HCT116 (cell line): ENCODE measurements around the gene IVD. TPM values are rescaled to one million over a fixed set of nuclear protein-coding genes. Genes with fewer than 3 reads are reported as not detected.

ENCODE experiments used
- ATAC-seq: fragments of 200-7000 bp; cut with Tn5 transposase; 2 replicates; pipeline ENCODE4 v1.9.1; 2020; ENCODE audit warnings: mild to moderate bottlenecking, moderate library complexity
- BruUV-seq: library from RNA; stranded (reverse); fragments of 400-500 nt; replicated peaks from 2 replicates; lab custom pipeline; 2021; lab: Mats Ljungman, UMichigan
- CTCF ChIA-PET: fragments of 300-600 bp; sonication (Branson Sonifier 250); formaldehyde crosslinking; loops from one replicate; lab custom pipeline; 2021; ENCODE audit warnings: antibody characterized with exemption; lab: Charles Lee
- POLR2A ChIA-PET: fragments of 300-600, 350-600 bp; sonication (Branson Sonifier 250); formaldehyde crosslinking; loops from one replicate; lab custom pipeline; 2021; ENCODE audit warnings: antibody characterized with exemption; lab: Charles Lee
- RAD21 ChIA-PET, 2 experiments: fragments of 300-600 bp; sonication (Branson Sonifier 250); formaldehyde crosslinking; loops; one replicate each; lab custom pipeline; 2023; ENCODE audit warnings: low total read pairs in 2 of 2; ENCODE audit not compliant: uncharacterized antibody in 2 of 2, unreplicated experiment in 2 of 2, low non-redundant PET in 1 of 2; lab: Charles Lee
- DNase-seq: peaks from one replicate; pipeline ENCODE4 v3.0.0-alpha.2; 2010; ENCODE audit warnings: low read depth, low spot score
- H2AFZ ChIP-seq: fragments of 200-600 bp; shearing (Covaris generic), sonication (generic); 2 replicates; pipeline ENCODE4 v1.6.1; 2017; ENCODE audit warnings: low read depth, mixed run types, mixed read lengths, antibody characterized with exemption, low read length; ENCODE audit not compliant: poor library complexity, severe bottlenecking
- H3K27ac ChIP-seq: 2 replicates; pipeline ENCODE4 v1.5.1; 2012; ENCODE audit warnings: low read depth, low read length
- H3K27me3 ChIP-seq: fragments of 200-600 bp; sonication (generic); 2 replicates; pipeline ENCODE4 v1.6.1; 2016; ENCODE audit warnings: mixed run types, low read length, mixed read lengths; ENCODE audit not compliant: insufficient read depth
- H3K36me3 ChIP-seq, 2 experiments: fragments of 200-500 bp in 1 of 2; fragments of 200-600 bp in 1 of 2; sonication (Bioruptor generic) in 1 of 2; sonication (generic) in 1 of 2; 2 replicates each; pipeline versions ENCODE4 v1.5.1 to v1.6.1; 2014 to 2016; ENCODE audit warnings: low read length in 2 of 2, inconsistent platforms in 1 of 2, mixed read lengths in 1 of 2, mixed run types in 1 of 2; ENCODE audit not compliant: insufficient read depth in 2 of 2, control insufficient read depth in 1 of 2
- H3K4me1 ChIP-seq, 2 experiments: fragments of 200-600 bp in 1 of 2; sonication (generic) in 1 of 2; 2 replicates each; pipeline versions ENCODE4 v1.5.1 to v1.6.1; 2012 to 2017; ENCODE audit warnings: low read length in 2 of 2, inconsistent platforms in 1 of 2, mild to moderate bottlenecking in 1 of 2, mixed read lengths in 1 of 2, mixed run types in 1 of 2, moderate library complexity in 1 of 2; ENCODE audit not compliant: insufficient read depth in 2 of 2, control insufficient read depth in 1 of 2
- H3K4me2 ChIP-seq: fragments of 200-600 bp; sonication (generic); 2 replicates; pipeline ENCODE4 v1.6.1; 2017; ENCODE audit warnings: mixed run types, low read length, mixed read lengths
- H3K4me3 ChIP-seq, 2 experiments: fragments of 200-600 bp in 1 of 2; sonication (generic) in 1 of 2; replicated peaks in 1 of 2; 2 replicates each; pipeline ENCODE4 v1.5.1; 2011 to 2016; ENCODE audit warnings: low read length in 2 of 2, control low read depth in 1 of 2, low read depth in 1 of 2, mild to moderate bottlenecking in 1 of 2, mixed read lengths in 1 of 2, mixed run types in 1 of 2
- H3K79me2 ChIP-seq: fragments of 200-600 bp; sonication (generic); 2 replicates; pipeline ENCODE4 v1.6.1; 2017; ENCODE audit warnings: mild to moderate bottlenecking, mixed run types, low read length, moderate library complexity, mixed read lengths; ENCODE audit not compliant: insufficient read depth
- H3K9ac ChIP-seq: fragments of 200-600 bp; sonication (generic); 2 replicates; pipeline ENCODE4 v1.6.1; 2016; ENCODE audit warnings: low read length, mixed read lengths
- H3K9me2 ChIP-seq: fragments of 200-600 bp; sonication (generic), shearing (Covaris generic); 2 replicates; pipeline ENCODE4 v1.6.1; 2017; ENCODE audit warnings: mixed run types, mild to moderate bottlenecking, moderate library complexity; ENCODE audit not compliant: insufficient read depth
- H3K9me3 ChIP-seq, 2 experiments: fragments of 200-500 bp in 1 of 2; fragments of 200-600 bp in 1 of 2; sonication (Bioruptor generic) in 1 of 2; sonication (generic) in 1 of 2; 2 replicates each; pipeline ENCODE4 v1.6.1; 2014 to 2017; ENCODE audit warnings: low read length in 2 of 2, mixed read lengths in 2 of 2, inconsistent platforms in 1 of 2, low read depth in 1 of 2, mild to moderate bottlenecking in 1 of 2, mixed run types in 1 of 2, moderate library complexity in 1 of 2; ENCODE audit not compliant: control insufficient read depth in 1 of 2, insufficient read depth in 1 of 2
- H4K20me1 ChIP-seq: fragments of 200-600 bp; sonication (generic), shearing (Covaris generic); 2 replicates; pipeline ENCODE4 v1.6.1; 2017; ENCODE audit warnings: mixed run types, mild to moderate bottlenecking, moderate library complexity; ENCODE audit not compliant: insufficient read depth
- ATF3 ChIP-seq: IDR thresholded peaks from 2 replicates; pipeline ENCODE4 v1.6.1; 2012
- CEBPB ChIP-seq: IDR thresholded peaks from 2 replicates; pipeline ENCODE4 v1.6.1; 2012; ENCODE audit warnings: low read depth
- CTCF ChIP-seq, 3 experiments: fragments of 200-600 bp in 1 of 3; sonication (generic) in 1 of 3; IDR thresholded peaks in 2 of 3; conservative IDR thresholded peaks in 1 of 3; 2 replicates each; pipeline ENCODE4 v1.5.1; 2012 to 2017; ENCODE audit warnings: low read depth in 2 of 3, low read length in 2 of 3, antibody characterized with exemption in 1 of 3, borderline replicate concordance in 1 of 3, control low read depth in 1 of 3, mild to moderate bottlenecking in 1 of 3, mixed read lengths in 1 of 3, mixed run types in 1 of 3, moderate library complexity in 1 of 3; ENCODE audit not compliant: insufficient read depth in 1 of 3
- EGR1 ChIP-seq: IDR thresholded peaks from 2 replicates; pipeline ENCODE4 v1.6.1; 2012; ENCODE audit warnings: low read depth
- ELF1 ChIP-seq: IDR thresholded peaks from 2 replicates; pipeline ENCODE4 v1.6.1; 2012; ENCODE audit warnings: low read depth, borderline replicate concordance
- EZH2phosphoT487 ChIP-seq: fragments of 200-600 bp; IDR thresholded peaks from 2 replicates; pipeline ENCODE4 v1.6.1; 2018; ENCODE audit warnings: antibody characterized with exemption, borderline replicate concordance
- MAX ChIP-seq: IDR thresholded peaks from 2 replicates; pipeline ENCODE4 v1.6.1; 2012
- POLR2AphosphoS5 ChIP-seq: IDR thresholded peaks from 2 replicates; pipeline ENCODE4 v1.6.1; 2011; ENCODE audit warnings: mild to moderate bottlenecking, low read depth, low read length, moderate library complexity
- RAD21 ChIP-seq: IDR thresholded peaks from 2 replicates; pipeline ENCODE4 v1.6.1; 2012; ENCODE audit warnings: low read depth, mild to moderate bottlenecking
- REST ChIP-seq: IDR thresholded peaks from 2 replicates; pipeline ENCODE4 v1.6.1; 2012; ENCODE audit warnings: low read depth
- SIN3A ChIP-seq: IDR thresholded peaks from 2 replicates; pipeline ENCODE4 v1.6.1; 2012; ENCODE audit warnings: low read depth
- SRF ChIP-seq: IDR thresholded peaks from 2 replicates; pipeline ENCODE4 v1.6.1; 2012; ENCODE audit warnings: low read depth
- TCF7L2 ChIP-seq: IDR thresholded peaks from 2 replicates; pipeline ENCODE4 v1.7.0; 2011; ENCODE audit warnings: borderline replicate concordance, inconsistent platforms; ENCODE audit not compliant: insufficient read depth, insufficient read length; ENCODE audit errors: extremely low read depth
- ZBTB33 ChIP-seq: IDR thresholded peaks from 2 replicates; pipeline ENCODE4 v1.6.1; 2011; ENCODE audit warnings: mild to moderate bottlenecking, low read length, moderate library complexity; ENCODE audit not compliant: insufficient replicate concordance; ENCODE audit errors: extremely low read depth
- ZFX ChIP-seq: fragments of 450-650 bp; IDR thresholded peaks from 2 replicates; pipeline ENCODE4 v1.6.1; 2017
- intact Hi-C: fragments of 100-400 bp; cut with micrococcal nuclease; formaldehyde crosslinking; loops from 2 replicates; pipeline ENCODE4 v1.10.0; 2022
- total RNA-seq: library from RNA; stranded (reverse); gene quantifications from one replicate; pipeline ENCODE4 v1.2.1, GENCODE V29; 2021; ENCODE audit not compliant: unreplicated experiment

Gene IVD
- total RNA-seq, 1 experiment from 2014 or later: 65.6 TPM

GRCh38 chr15:40437752-40438687 lies 32.4 kb downstream of the IVD start:
- Histone ChIP-seq H3K27ac (no peak overlapping the region), H3K36me3 (no peaks in the 10 kb centered on the region), H3K27me3 (no peaks in the 10 kb centered on the region), H3K9ac (no peak overlapping the region), H3K4me3 (no peak overlapping the region), H3K79me2 (peaks cover 14% of the 10 kb centered on the region), H3K4me1 (peaks cover 10 to 26% of the 10 kb centered on the region in 2 experiments; a peak in 3 of 4 replicates), H3K9me2 (no peaks in the 10 kb centered on the region), H4K20me1 (no peaks in the 10 kb centered on the region), H3K9me3 (no peaks in the 10 kb centered on the region), H2AFZ (no peak overlapping the region), H3K4me2 (no peak overlapping the region)
- DNase-seq: no peak
- RAD21 ChIA-PET: no interaction called here
- intact Hi-C loops: no loop called here
- ATAC-seq: no peak
- no peak for TF ChIP-seq CTCF (IDR thresholded peaks at IDR 0.05 in 2 of 3, conservative IDR thresholded peaks at IDR 0.05 in 1 of 3; ENCODE audit: borderline replicate concordance in 1 of 3, insufficient read depth in 1 of 3, low read depth in 2 of 3, low read length in 2 of 3)
- no peak for TF ChIP-seq POLR2AphosphoS5
- TF ChIP-seq TCF7L2: no peak
- no peak for TF ChIP-seq CEBPB
- TF ChIP-seq SRF: no peak
- TF ChIP-seq RAD21: no peak
- TF ChIP-seq ZBTB33: no peak
- TF ChIP-seq MAX: no peak
- no peak for TF ChIP-seq ZFX
- TF ChIP-seq EZH2phosphoT487: no peak
- no peak for TF ChIP-seq ATF3
- no peak for TF ChIP-seq REST
- TF ChIP-seq SIN3A: no peak
- TF ChIP-seq EGR1: no peak
- no peak for TF ChIP-seq ELF1
- CTCF ChIA-PET: interaction anchor here (1.6 kb wide), 1 partner anchor 128 kb away, joined by 3 read pairs; no protein-coding TSS in a partner anchor
- no TSS peak for BruUV-seq
- POLR2A ChIA-PET: no interaction called here
